Thyroid gland (tissue), 4 donors: ENCODE data around the gene KLHL21.

Experiments
- POLR2A ChIP-seq, 2 donors: fragments of 450-650 bp; IDR thresholded peaks; one replicate each; pipeline ENCODE4 v1.6.1; 2017; ENCODE audit warnings: antibody characterized with exemption in 2 of 2, mild to moderate bottlenecking in 2 of 2, moderate library complexity in 1 of 2
- TF ChIP-seq, protein P1 (sequence below), 6 experiments: fragments of 200-600 bp in 3 of 6; fragments of 450-650 bp in 3 of 6; sonication (generic) in 3 of 6; IDR thresholded peaks; one replicate each; pipeline ENCODE4 v1.5.1; 2016 to 2019; ENCODE audit warnings: antibody characterized with exemption in 6 of 6, mild to moderate bottlenecking in 2 of 6, inconsistent platforms in 1 of 6, moderate library complexity in 1 of 6

DNA sequence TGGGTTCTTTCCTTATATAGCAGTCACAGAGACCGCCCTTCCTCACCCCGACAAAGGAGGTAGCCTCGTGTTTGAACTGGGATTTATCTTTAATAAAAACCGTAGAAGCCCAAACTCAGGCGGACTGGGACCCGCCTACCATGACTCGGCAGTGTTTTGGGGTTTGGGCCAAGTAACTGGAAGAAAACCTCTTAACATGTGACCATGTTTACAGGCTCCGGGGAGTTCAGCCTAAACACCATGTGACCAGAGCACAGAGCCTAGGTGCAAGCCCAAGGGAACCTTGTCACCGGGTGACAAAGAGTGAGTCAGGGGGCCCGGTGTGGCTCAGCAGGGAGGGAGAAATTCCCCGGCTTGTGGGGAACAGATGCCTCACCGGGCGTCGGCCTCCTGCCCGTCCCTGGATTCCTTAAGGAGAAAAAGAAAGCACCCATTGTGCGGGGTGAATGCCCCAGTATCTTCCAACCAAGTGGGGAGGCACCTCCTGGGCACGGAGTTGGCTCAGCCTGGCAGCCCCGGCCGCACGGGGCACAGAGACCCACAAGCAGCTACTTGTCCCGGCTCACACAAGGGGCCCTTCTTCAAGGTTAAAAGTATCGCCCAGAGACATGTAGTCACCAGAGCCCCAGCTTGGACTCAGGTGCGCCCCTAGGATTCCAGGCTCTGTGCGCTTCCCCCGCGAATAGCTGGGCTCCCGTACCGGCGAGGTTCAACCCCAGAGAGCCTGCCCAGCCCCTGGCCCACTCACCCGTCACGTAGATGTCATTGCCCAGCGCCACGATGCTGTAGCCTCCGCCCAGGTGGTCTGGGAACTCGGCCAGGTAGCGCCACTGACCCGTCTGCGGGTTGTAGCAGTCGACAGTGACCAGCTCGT is 1.4 kb downstream of the KLHL21 start:
- TF ChIP-seq, protein P1, sequence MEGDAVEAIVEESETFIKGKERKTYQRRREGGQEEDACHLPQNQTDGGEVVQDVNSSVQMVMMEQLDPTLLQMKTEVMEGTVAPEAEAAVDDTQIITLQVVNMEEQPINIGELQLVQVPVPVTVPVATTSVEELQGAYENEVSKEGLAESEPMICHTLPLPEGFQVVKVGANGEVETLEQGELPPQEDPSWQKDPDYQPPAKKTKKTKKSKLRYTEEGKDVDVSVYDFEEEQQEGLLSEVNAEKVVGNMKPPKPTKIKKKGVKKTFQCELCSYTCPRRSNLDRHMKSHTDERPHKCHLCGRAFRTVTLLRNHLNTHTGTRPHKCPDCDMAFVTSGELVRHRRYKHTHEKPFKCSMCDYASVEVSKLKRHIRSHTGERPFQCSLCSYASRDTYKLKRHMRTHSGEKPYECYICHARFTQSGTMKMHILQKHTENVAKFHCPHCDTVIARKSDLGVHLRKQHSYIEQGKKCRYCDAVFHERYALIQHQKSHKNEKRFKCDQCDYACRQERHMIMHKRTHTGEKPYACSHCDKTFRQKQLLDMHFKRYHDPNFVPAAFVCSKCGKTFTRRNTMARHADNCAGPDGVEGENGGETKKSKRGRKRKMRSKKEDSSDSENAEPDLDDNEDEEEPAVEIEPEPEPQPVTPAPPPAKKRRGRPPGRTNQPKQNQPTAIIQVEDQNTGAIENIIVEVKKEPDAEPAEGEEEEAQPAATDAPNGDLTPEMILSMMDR (IDR thresholded peaks at IDR 0.05): no peak
- TF ChIP-seq POLR2A (IDR thresholded peaks at IDR 0.05): peak; percentile 40 to 80
